DND-41 (cell line): Measurements from ENCODE around the gene EXOC4.

ENCODE experiments used
- ATAC-seq: fragments of 200-7000 bp; cut with Tn5 transposase; 3 replicates; pipeline ENCODE4 v1.9.1; 2021; ENCODE audit warnings: low read depth; ENCODE audit not compliant: insufficient read depth
- DNase-seq: peaks from one replicate; pipeline ENCODE4 v3.0.0-alpha.2; 2020
- H2AFZ ChIP-seq: 2 replicates; pipeline ENCODE4 v1.6.0; 2012; ENCODE audit warnings: low read depth, low read length
- H3K27ac ChIP-seq: 2 replicates; pipeline ENCODE4 v1.5.1; 2012; ENCODE audit warnings: low read length, inconsistent platforms
- H3K27me3 ChIP-seq: fragments of 200-600 bp; sonication (generic); 2 replicates; pipeline ENCODE4 v1.6.0; 2012; ENCODE audit warnings: low read length, mild to moderate bottlenecking, inconsistent platforms; ENCODE audit not compliant: insufficient read depth, poor library complexity
- H3K36me3 ChIP-seq: 2 replicates; pipeline ENCODE4 v1.5.1; 2012; ENCODE audit warnings: low read length, inconsistent platforms; ENCODE audit not compliant: insufficient read depth
- H3K4me1 ChIP-seq: 2 replicates; pipeline ENCODE4 v1.5.1; 2012; ENCODE audit warnings: mild to moderate bottlenecking, low read length; ENCODE audit not compliant: insufficient read depth
- H3K4me2 ChIP-seq: 2 replicates; pipeline ENCODE4 v1.6.0; 2012; ENCODE audit warnings: mild to moderate bottlenecking, moderate library complexity, low read length, inconsistent platforms; ENCODE audit not compliant: insufficient read depth
- H3K4me3 ChIP-seq, 2 experiments: fragments of 200-600 bp in 1 of 2; shearing (Covaris generic) in 1 of 2; 2 replicates each; pipeline ENCODE4 v1.5.1; 2012 to 2016; ENCODE audit warnings: inconsistent platforms in 2 of 2, low read length in 2 of 2, mild to moderate bottlenecking in 2 of 2, low read depth in 1 of 2, moderate library complexity in 1 of 2
- H3K79me2 ChIP-seq: 2 replicates; pipeline ENCODE4 v1.6.0; 2012; ENCODE audit warnings: low read length, inconsistent platforms; ENCODE audit not compliant: insufficient read depth
- H3K9ac ChIP-seq: 2 replicates; pipeline ENCODE4 v1.6.0; 2012; ENCODE audit warnings: low read depth, mild to moderate bottlenecking, inconsistent platforms, low read length, moderate library complexity
- H3K9me3 ChIP-seq: 2 replicates; pipeline ENCODE4 v1.5.1; 2012; ENCODE audit warnings: low read length, moderate library complexity, mild to moderate bottlenecking, inconsistent platforms; ENCODE audit not compliant: insufficient read depth, severe bottlenecking
- H4K20me1 ChIP-seq: 2 replicates; pipeline ENCODE4 v1.6.0; 2012; ENCODE audit warnings: low read length; ENCODE audit not compliant: insufficient read depth
- EZH2 ChIP-seq: IDR thresholded peaks from 3 replicates; pipeline ENCODE4 v1.6.1; 2012; ENCODE audit warnings: borderline replicate concordance, low read depth, mild to moderate bottlenecking, moderate library complexity, low read length, inconsistent platforms; ENCODE audit not compliant: severe bottlenecking
- TF ChIP-seq, protein P1 (sequence below): IDR thresholded peaks from 2 replicates; pipeline ENCODE4 v1.5.1; 2012; ENCODE audit warnings: borderline replicate concordance, low read length, moderate library complexity, mild to moderate bottlenecking; ENCODE audit not compliant: poor library complexity, severe bottlenecking; ENCODE audit errors: extremely low read depth

EXOC4 gene

DNA sequence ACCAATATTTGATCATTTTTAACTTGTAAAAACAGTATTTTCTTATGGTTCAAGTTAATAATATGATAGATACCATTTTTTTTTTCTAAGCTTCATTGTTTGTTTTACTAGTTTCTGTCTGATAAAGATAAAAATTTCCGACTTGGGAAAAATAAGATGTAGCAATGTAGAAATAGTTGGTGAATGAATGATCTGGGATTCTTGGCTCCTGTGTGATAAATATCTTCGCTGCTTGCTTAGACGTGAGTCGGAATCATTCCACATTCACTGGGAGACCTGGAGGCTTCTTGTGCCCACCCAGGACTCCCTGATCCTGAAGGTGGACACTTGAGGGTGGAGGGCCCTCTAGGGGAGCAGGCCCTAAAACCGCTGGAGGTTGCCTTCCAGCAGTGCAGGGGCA lies 47.9 kb downstream of the EXOC4 start:
- ATAC-seq: no peak

DNA sequence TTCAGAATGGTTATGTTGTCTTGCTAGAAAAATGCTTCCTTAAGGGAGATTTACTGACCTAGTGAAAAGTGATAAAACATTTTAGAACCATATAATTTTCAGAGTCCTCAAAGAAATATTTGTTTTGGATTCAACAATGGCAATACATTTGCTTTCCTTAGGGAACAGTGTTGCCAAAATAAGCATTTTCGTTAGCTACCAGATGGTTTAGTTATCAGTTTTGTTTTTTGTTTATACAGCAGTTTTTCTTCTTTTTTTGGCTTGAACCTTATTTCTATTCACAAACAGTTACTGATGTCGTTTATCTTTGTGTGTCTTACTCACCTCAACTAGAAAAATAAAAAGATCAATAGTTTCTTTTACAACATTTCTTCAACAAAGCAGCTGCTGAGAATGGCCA lies 48.6 kb downstream of the EXOC4 start:
- no peak overlapping the region for H3K4me3 ChIP-seq
- DNase-seq (no peak), ATAC-seq (no peak)
- no peaks in the 10 kb centered on the region for H3K27me3 ChIP-seq
- no peaks in the 10 kb centered on the region for H4K20me1 ChIP-seq
- H3K36me3 ChIP-seq: peaks cover 16% of the 10 kb centered on the region
- H2AFZ ChIP-seq: no peak overlapping the region
- H3K9ac ChIP-seq: no peak overlapping the region
- peaks cover 9% of the 10 kb centered on the region; the same call in 1 of the 2 replicates for H3K79me2 ChIP-seq
- no peak overlapping the region for H3K27ac ChIP-seq
- TF ChIP-seq, protein P1, sequence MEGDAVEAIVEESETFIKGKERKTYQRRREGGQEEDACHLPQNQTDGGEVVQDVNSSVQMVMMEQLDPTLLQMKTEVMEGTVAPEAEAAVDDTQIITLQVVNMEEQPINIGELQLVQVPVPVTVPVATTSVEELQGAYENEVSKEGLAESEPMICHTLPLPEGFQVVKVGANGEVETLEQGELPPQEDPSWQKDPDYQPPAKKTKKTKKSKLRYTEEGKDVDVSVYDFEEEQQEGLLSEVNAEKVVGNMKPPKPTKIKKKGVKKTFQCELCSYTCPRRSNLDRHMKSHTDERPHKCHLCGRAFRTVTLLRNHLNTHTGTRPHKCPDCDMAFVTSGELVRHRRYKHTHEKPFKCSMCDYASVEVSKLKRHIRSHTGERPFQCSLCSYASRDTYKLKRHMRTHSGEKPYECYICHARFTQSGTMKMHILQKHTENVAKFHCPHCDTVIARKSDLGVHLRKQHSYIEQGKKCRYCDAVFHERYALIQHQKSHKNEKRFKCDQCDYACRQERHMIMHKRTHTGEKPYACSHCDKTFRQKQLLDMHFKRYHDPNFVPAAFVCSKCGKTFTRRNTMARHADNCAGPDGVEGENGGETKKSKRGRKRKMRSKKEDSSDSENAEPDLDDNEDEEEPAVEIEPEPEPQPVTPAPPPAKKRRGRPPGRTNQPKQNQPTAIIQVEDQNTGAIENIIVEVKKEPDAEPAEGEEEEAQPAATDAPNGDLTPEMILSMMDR: no peak
- H3K9me3 ChIP-seq: no peaks in the 10 kb centered on the region
- H3K4me2 ChIP-seq: no peak overlapping the region
- no peaks in the 10 kb centered on the region for H3K4me1 ChIP-seq

More for the DNA sequence above, 47.9 kb downstream of the EXOC4 start:
- no peak overlapping the region for H3K27ac ChIP-seq
- H2AFZ ChIP-seq: no peak overlapping the region
- no peaks in the 10 kb centered on the region for H3K9me3 ChIP-seq
- H3K4me2 ChIP-seq: no peak overlapping the region
- no peaks in the 10 kb centered on the region for H3K4me1 ChIP-seq
- no peak overlapping the region for H3K9ac ChIP-seq
- TF ChIP-seq, protein P1: no peak
- no peak for TF ChIP-seq EZH2
- no peaks in the 10 kb centered on the region for H4K20me1 ChIP-seq
- peaks cover 9% of the 10 kb centered on the region; the same call in 1 of the 2 replicates for H3K79me2 ChIP-seq
- no peak overlapping the region for H3K4me3 ChIP-seq
- no peak for DNase-seq
- H3K36me3 ChIP-seq: peaks cover 10% of the 10 kb centered on the region
- no peaks in the 10 kb centered on the region for H3K27me3 ChIP-seq

DNA sequence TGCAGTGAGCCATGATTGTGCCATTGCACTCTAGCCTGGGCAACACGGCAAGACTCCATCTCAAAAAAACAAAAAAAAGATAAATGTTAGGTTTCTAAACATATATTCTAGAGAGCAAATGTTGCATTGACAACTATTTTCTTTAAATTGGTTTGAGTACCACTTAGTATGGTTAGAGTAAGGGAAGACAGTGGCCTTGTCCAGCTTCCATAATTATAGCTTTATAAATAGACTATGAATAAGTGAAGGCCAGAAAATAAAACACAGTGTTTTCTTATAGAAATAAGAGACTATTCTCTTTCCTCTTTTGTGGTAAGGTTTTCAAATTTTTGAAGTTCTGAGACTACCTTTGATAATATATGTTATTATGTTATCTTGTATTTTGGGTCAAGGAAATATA lies 50.5 kb downstream of the EXOC4 start:
- DNase-seq (no peak), ATAC-seq (no peak)
- H3K9ac ChIP-seq: no peak overlapping the region
- H3K9me3 ChIP-seq: no peaks in the 10 kb centered on the region
- no peaks in the 10 kb centered on the region for H3K27me3 ChIP-seq
- no peaks in the 10 kb centered on the region for H3K4me1 ChIP-seq
- no peaks in the 10 kb centered on the region for H4K20me1 ChIP-seq
- no peak overlapping the region for H3K4me3 ChIP-seq
- H3K27ac ChIP-seq: no peak overlapping the region
- no peak overlapping the region for H2AFZ ChIP-seq
- H3K79me2 ChIP-seq: 0 out of 2 replicates have a peak, but pooled peaks cover 2% of the 10 kb centered on the region
- H3K36me3 ChIP-seq: peaks cover 30% of the 10 kb centered on the region
- no peak overlapping the region for H3K4me2 ChIP-seq
- no peak for TF ChIP-seq EZH2
- TF ChIP-seq, protein P1: no peak

DNA sequence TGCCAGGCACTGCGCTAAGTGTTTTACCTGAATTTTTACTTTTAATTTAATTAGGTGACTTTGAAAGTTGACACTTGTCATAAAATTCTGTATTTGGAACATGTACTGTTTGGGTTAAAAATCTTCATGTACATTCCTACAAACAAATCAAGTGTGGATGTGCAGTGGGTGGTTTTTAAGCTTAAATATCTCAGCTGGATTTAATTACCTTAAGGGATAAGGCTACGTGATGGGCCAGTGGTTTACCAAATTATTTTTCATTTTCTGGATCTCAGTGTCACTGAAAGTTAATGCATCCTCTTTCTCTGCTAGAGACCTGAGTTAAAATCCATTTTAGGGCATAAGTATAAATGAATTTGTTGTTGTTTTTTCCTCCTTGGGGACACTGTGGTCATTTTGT lies 51.1 kb downstream of the EXOC4 start:
- DNase-seq: no peak

More for the DNA sequence above, 51.1 kb downstream of the EXOC4 start:
- Histone ChIP-seq H3K36me3 (peaks cover 35% of the 10 kb centered on the region), H4K20me1 (no peaks in the 10 kb centered on the region), H3K4me1 (no peaks in the 10 kb centered on the region), H2AFZ (no peak overlapping the region), H3K9me3 (no peaks in the 10 kb centered on the region), H3K4me2 (no peak overlapping the region), H3K27me3 (no peaks in the 10 kb centered on the region), H3K27ac (no peak overlapping the region), H3K79me2 (0 out of 2 replicates have a peak, but pooled peaks cover 2% of the 10 kb centered on the region), H3K9ac (no peak overlapping the region), H3K4me3 (no peak overlapping the region)
- TF ChIP-seq, protein P1: no peak
- TF ChIP-seq EZH2: no peak
- ATAC-seq: no peak
